Fibroblast of the conjunctiva (primary cell): ENCODE data around the gene KRT8.
"Not testable (repeated sequence)": the region's sequence is repeated elsewhere in the genome, so short reads cannot be mapped to it uniquely, and the experiment has no call there.

Source experiments
- DNase-seq: peaks from one replicate; pipeline ENCODE4 v3.0.0-alpha.2; 2010; ENCODE audit warnings: low read depth

The KRT8 gene

GRCh38 chr12:52901715-52902541, 2.9 kb downstream of the KRT8 start:
- no peak for DNase-seq

- no peak for DNase-seq
Observed at GRCh38 chr12:52900896-52901714, 3.8 kb downstream of the KRT8 start.

- DNase-seq: no peak
Observed at GRCh38 chr12:52900166-52900895, 4.5 kb downstream of the KRT8 start.

- no peak for DNase-seq
Observed at GRCh38 chr12:52899338-52900035, 5.4 kb downstream of the KRT8 start.

- no peak for DNase-seq
Observed at GRCh38 chr12:52896190-52897100, 8.4 kb downstream of the KRT8 start.

- no peak for DNase-seq
Observed at GRCh38 chr12:52895726-52896189, 9.1 kb downstream of the KRT8 start.

GRCh38 chr12:52892974-52893373, 11.9 kb downstream of the KRT8 start:
- no peak for DNase-seq

- no peak for DNase-seq
Observed at GRCh38 chr12:52892207-52892852, 12.5 kb downstream of the KRT8 start.

- no peak for DNase-seq
Observed at GRCh38 chr12:52891044-52891443, 13.8 kb downstream of the KRT8 start.

- DNase-seq: no peak
Observed at GRCh38 chr12:52890417-52890816, 14.5 kb downstream of the KRT8 start.

GRCh38 chr12:52884526-52885293, 20.2 kb downstream of the KRT8 start:
- DNase-seq: no peak

- DNase-seq: not testable (repeated sequence)
Observed at GRCh38 chr12:52880499-52880898, 24.4 kb downstream of the KRT8 start.

GRCh38 chr12:52879394-52880351, 25.2 kb downstream of the KRT8 start:
- peak; percentile 88 for DNase-seq

GRCh38 chr12:52878507-52879393, 26.1 kb downstream of the KRT8 start:
- no peak for DNase-seq

GRCh38 chr12:52877242-52877641, 27.6 kb downstream of the KRT8 start:
- DNase-seq: no peak

- no peak for DNase-seq
Observed at GRCh38 chr12:52876372-52876771, 28.5 kb downstream of the KRT8 start.
